H1 (cell line): ENCODE data around the gene ANAPC2. TPM values are rescaled to one million over a fixed set of nuclear protein-coding genes. Genes with fewer than 3 reads are reported as not detected.

ENCODE experiments used
- CTCF ChIA-PET: fragments of 300-600 bp; sonication (Branson Sonifier 250); formaldehyde crosslinking; loops from one replicate; lab custom pipeline; 2021; ENCODE audit not compliant: partially characterized antibody; lab: Charles Lee
- POLR2A ChIA-PET: fragments of 300-600 bp; sonication (Branson Sonifier 250); formaldehyde crosslinking; loops from one replicate; lab custom pipeline; 2021; ENCODE audit warnings: inconsistent platforms; ENCODE audit not compliant: partially characterized antibody; lab: Charles Lee
- DNase-seq, 2 experiments: peaks; one replicate each; pipeline versions ENCODE4 v3.0.0 to v3.0.0-alpha.2; 2010 to 2022; ENCODE audit warnings: low spot score in 2 of 2, low read depth in 1 of 2, mixed read lengths in 1 of 2
- FAIRE-seq: peaks from 2 replicates; lab custom pipeline; 2011; peaks lifted over from hg19 to GRCh38; lab: Jason Lieb, UNC
- H2AFZ ChIP-seq: 2 replicates; pipeline ENCODE4 v1.8.1; 2012; ENCODE audit warnings: low read length, inconsistent platforms
- H2AK5ac ChIP-seq: 2 replicates; pipeline ENCODE4 v1.6.1; 2013; ENCODE audit warnings: low read depth, low read length
- H2BK120ac ChIP-seq: replicated peaks from 2 replicates; pipeline ENCODE3; 2013; ENCODE audit warnings: low read depth, low read length, inconsistent platforms
- H2BK12ac ChIP-seq: 2 replicates; pipeline ENCODE4 v1.6.1; 2013; ENCODE audit warnings: low read depth, low read length
- H2BK15ac ChIP-seq: 2 replicates; pipeline ENCODE4 v1.6.1; 2013; ENCODE audit warnings: low read length
- H2BK20ac ChIP-seq: 2 replicates; pipeline ENCODE4 v1.6.1; 2013; ENCODE audit warnings: low read length
- H2BK5ac ChIP-seq: 2 replicates; pipeline ENCODE4 v1.6.1; 2013; ENCODE audit warnings: low read depth, low read length
- H3K14ac ChIP-seq: 2 replicates; pipeline ENCODE4 v1.6.1; 2013; ENCODE audit warnings: inconsistent platforms; ENCODE audit not compliant: insufficient read length
- H3K18ac ChIP-seq: 2 replicates; pipeline ENCODE4 v1.6.1; 2013; ENCODE audit warnings: low read length; ENCODE audit errors: extremely low read depth
- H3K23ac ChIP-seq: 2 replicates; pipeline ENCODE4 v1.6.1; 2013; ENCODE audit warnings: inconsistent platforms; ENCODE audit not compliant: insufficient read length
- H3K23me2 ChIP-seq: 2 replicates; pipeline ENCODE4 v1.6.1; 2013; ENCODE audit warnings: low read depth, low read length
- H3K27ac ChIP-seq: 2 replicates; pipeline ENCODE4 v1.6.1; 2011; ENCODE audit warnings: low read depth, low read length, inconsistent platforms
- H3K27me3 ChIP-seq, 4 experiments: replicated peaks in 1 of 4; 1 replicate in 1 of 4; 2 replicates in 3 of 4; pipeline versions ENCODE4 v1.6.1 to v1.8.1; 2011 to 2013; ENCODE audit warnings: low read length in 3 of 4, mild to moderate bottlenecking in 3 of 4, inconsistent platforms in 2 of 4, mixed read lengths in 2 of 4, moderate library complexity in 1 of 4; ENCODE audit not compliant: control insufficient read depth in 3 of 4, insufficient read depth in 3 of 4; ENCODE audit errors: extremely low read depth in 1 of 4
- H3K36me3 ChIP-seq, 4 experiments: 2 replicates each; pipeline versions ENCODE4 v1.6.1 to v1.8.1; 2011 to 2013; ENCODE audit warnings: mild to moderate bottlenecking in 4 of 4, low read length in 3 of 4, moderate library complexity in 2 of 4, control low read depth in 1 of 4, inconsistent platforms in 1 of 4; ENCODE audit not compliant: insufficient read depth in 4 of 4, control insufficient read depth in 2 of 4
- H3K4ac ChIP-seq: replicated peaks from 2 replicates; pipeline ENCODE3; 2013; ENCODE audit warnings: low read length, low read depth, mixed read lengths, inconsistent platforms; ENCODE audit not compliant: insufficient read length
- H3K4me1 ChIP-seq, 4 experiments: replicated peaks in 1 of 4; 1 replicate in 1 of 4; 2 replicates in 3 of 4; pipeline versions ENCODE4 v1.6.1 to v1.8.1; 2011 to 2013; ENCODE audit warnings: low read length in 3 of 4, inconsistent platforms in 2 of 4, mixed read lengths in 1 of 4; ENCODE audit not compliant: insufficient read depth in 4 of 4, control insufficient read depth in 3 of 4
- H3K4me2 ChIP-seq, 2 experiments: 2 replicates each; pipeline versions ENCODE4 v1.6.1 to v1.8.1; 2011 to 2013; ENCODE audit warnings: low read depth in 2 of 2, low read length in 2 of 2, control low read depth in 1 of 2, inconsistent platforms in 1 of 2, mild to moderate bottlenecking in 1 of 2; ENCODE audit not compliant: insufficient read depth in 1 of 2
- H3K4me3 ChIP-seq, 4 experiments: fragments of 200-600, 300-600 bp in 1 of 4; sonication (generic), shearing (Covaris generic), sonication (Bioruptor Twin) in 1 of 4; 2 replicates each; pipeline versions ENCODE4 v1.5.1 to v1.8.1; 2011 to 2016; ENCODE audit warnings: low read length in 4 of 4, low read depth in 3 of 4, control low read depth in 2 of 4, inconsistent platforms in 2 of 4, mild to moderate bottlenecking in 2 of 4, mixed read lengths in 1 of 4, moderate library complexity in 1 of 4; ENCODE audit not compliant: insufficient read depth in 2 of 4; ENCODE audit errors: extremely low read depth in 1 of 4
- H3K56ac ChIP-seq: replicated peaks from 2 replicates; pipeline ENCODE3; 2013; ENCODE audit warnings: low read depth, mild to moderate bottlenecking, mixed read lengths, low read length, inconsistent platforms; ENCODE audit not compliant: insufficient read length
- H3K79me1 ChIP-seq: 2 replicates; pipeline ENCODE4 v1.6.1; 2013; ENCODE audit warnings: low read depth, low read length, control low read depth
- H3K79me2 ChIP-seq, 2 experiments: 2 replicates each; pipeline versions ENCODE4 v1.6.1 to v1.8.1; 2012 to 2013; ENCODE audit warnings: low read length in 2 of 2, mild to moderate bottlenecking in 2 of 2, inconsistent platforms in 1 of 2; ENCODE audit not compliant: insufficient read depth in 2 of 2, control insufficient read depth in 1 of 2
- H3K9ac ChIP-seq, 4 experiments: replicated peaks in 1 of 4; 1 replicate in 1 of 4; 2 replicates in 3 of 4; pipeline versions ENCODE4 v1.6.1 to v1.8.1; 2011 to 2013; ENCODE audit warnings: low read depth in 3 of 4, low read length in 3 of 4, control low read depth in 2 of 4, mild to moderate bottlenecking in 2 of 4, moderate library complexity in 2 of 4, inconsistent platforms in 1 of 4; ENCODE audit errors: extremely low read depth in 1 of 4
- H3K9me3 ChIP-seq, 2 experiments: 2 replicates each; pipeline versions ENCODE4 v1.6.1 to v1.8.1; 2012 to 2013; ENCODE audit warnings: mild to moderate bottlenecking in 2 of 2, moderate library complexity in 2 of 2, control low read depth in 1 of 2, inconsistent platforms in 1 of 2, low read depth in 1 of 2, low read length in 1 of 2, mixed read lengths in 1 of 2; ENCODE audit not compliant: insufficient read depth in 2 of 2
- H4K20me1 ChIP-seq, 2 experiments: replicated peaks in 1 of 2; 2 replicates each; pipeline versions ENCODE3 to v1.8.1; 2011 to 2013; ENCODE audit warnings: inconsistent platforms in 2 of 2, low read length in 2 of 2, mild to moderate bottlenecking in 1 of 2; ENCODE audit not compliant: insufficient read depth in 2 of 2, control insufficient read depth in 1 of 2
- H4K5ac ChIP-seq: 2 replicates; pipeline ENCODE4 v1.6.1; 2013; ENCODE audit warnings: low read length, low read depth, mixed read lengths, inconsistent platforms; ENCODE audit not compliant: insufficient read length
- H4K8ac ChIP-seq: 2 replicates; pipeline ENCODE4 v1.8.0; 2013; ENCODE audit warnings: mild to moderate bottlenecking, moderate library complexity, low read length, inconsistent platforms; ENCODE audit not compliant: insufficient read depth; ENCODE audit errors: extremely low read depth
- H4K91ac ChIP-seq: replicated peaks from 2 replicates; pipeline ENCODE3; 2013; ENCODE audit warnings: low read length, mixed read lengths, inconsistent platforms; ENCODE audit not compliant: insufficient read length
- CTBP2 ChIP-seq: IDR thresholded peaks from 2 replicates; pipeline ENCODE4 v1.7.0; 2011; ENCODE audit warnings: borderline replicate concordance, mild to moderate bottlenecking, moderate library complexity, mixed read lengths, low read length; ENCODE audit not compliant: insufficient read depth, insufficient read length
- EZH2 ChIP-seq: fragments of 200-600 bp; sonication (generic); IDR thresholded peaks from 2 replicates; pipeline ENCODE4 v1.7.1; 2012; ENCODE audit warnings: low read depth, mild to moderate bottlenecking, moderate library complexity, low read length, inconsistent platforms; ENCODE audit not compliant: severe bottlenecking
- KDM1A ChIP-seq: fragments of 200-600, 300-600 bp; sonication (generic); IDR thresholded peaks from 2 replicates; pipeline ENCODE4 v1.7.1; 2016; ENCODE audit warnings: mild to moderate bottlenecking, low read length, borderline replicate concordance
- KDM4A ChIP-seq: IDR thresholded peaks from one replicate; pipeline ENCODE4 v1.7.1; 2012; ENCODE audit warnings: low read depth, mild to moderate bottlenecking, moderate library complexity, low read length, inconsistent platforms; ENCODE audit not compliant: severe bottlenecking
- NRF1 ChIP-seq: IDR thresholded peaks from 2 replicates; pipeline ENCODE4 v1.6.1; 2011; ENCODE audit warnings: mild to moderate bottlenecking, low read depth, low read length, improper control_type of control experiment
- SUZ12 ChIP-seq: fragments of 200-600 bp; sonication (generic); IDR thresholded peaks from 2 replicates; pipeline ENCODE4 v1.6.1; 2012; ENCODE audit warnings: mild to moderate bottlenecking, inconsistent platforms, low read length, moderate library complexity, mixed read lengths
- WGBS, 2 experiments: shearing (Covaris generic) in 1 of 2; methylation state at CpG; one replicate each; pipeline versions ENCODE4 v1.1.6 to v1.1.7; 2013 to 2015; ENCODE audit warnings: low lambda C conversion rate in 2 of 2, mixed read lengths in 2 of 2, inconsistent platforms in 1 of 2, low coverage in 1 of 2, missing lambda C conversion rate in 1 of 2; ENCODE audit not compliant: insufficient replicate concordance in 2 of 2, insufficient coverage in 1 of 2, insufficient read length in 1 of 2; ENCODE audit errors: extremely low coverage in 1 of 2, missing lambda C conversion rate in 1 of 2; 5-methylcytosine and 5-hydroxymethylcytosine counted together
- polyA plus RNA-seq, 7 experiments: library from polyadenylated mRNA; depleted of rRNA in 3 of 7; stranded (reverse) in 5 of 7; unstranded in 2 of 7; fragments of >200 nt in 5 of 7; fragments of 200-250 nt in 2 of 7; gene quantifications; 1 replicate in 5 of 7; 2 replicates in 1 of 7; 4 replicates in 1 of 7; pipeline versions ENCODE4 v1.2.1 to v1.2.3, GENCODE V29; 2011 to 2013; ENCODE audit warnings: missing spikeins in 2 of 7, mixed read lengths in 2 of 7
- total RNA-seq: library from RNA; stranded (reverse); fragmentation: NEBNext Ultra II Directional; extraction: Animal tissue kit (Norgen Biotek cat#: 25700); gene quantifications from 2 replicates; pipeline ENCODE4 v1.2.1, GENCODE V29; 2021
- TF ChIP-seq, protein P1 (sequence below), 3 experiments: IDR thresholded peaks; 1 replicate in 2 of 3; 2 replicates in 1 of 3; pipeline versions ENCODE4 v1.5.1 to v1.6.1; 2011; ENCODE audit warnings: low read length in 3 of 3, mild to moderate bottlenecking in 3 of 3, inconsistent platforms in 2 of 3, low read depth in 1 of 3, moderate library complexity in 1 of 3; ENCODE audit not compliant: insufficient read depth in 1 of 3; ENCODE audit errors: control extremely low read depth in 1 of 3

Gene ANAPC2
- total and polyA plus RNA-seq, 2 of the 8 experiments (the other 6 are each of a cell fraction or from before 2014, with no cell fraction given) = 30.2 to 37.7 TPM

DNA sequence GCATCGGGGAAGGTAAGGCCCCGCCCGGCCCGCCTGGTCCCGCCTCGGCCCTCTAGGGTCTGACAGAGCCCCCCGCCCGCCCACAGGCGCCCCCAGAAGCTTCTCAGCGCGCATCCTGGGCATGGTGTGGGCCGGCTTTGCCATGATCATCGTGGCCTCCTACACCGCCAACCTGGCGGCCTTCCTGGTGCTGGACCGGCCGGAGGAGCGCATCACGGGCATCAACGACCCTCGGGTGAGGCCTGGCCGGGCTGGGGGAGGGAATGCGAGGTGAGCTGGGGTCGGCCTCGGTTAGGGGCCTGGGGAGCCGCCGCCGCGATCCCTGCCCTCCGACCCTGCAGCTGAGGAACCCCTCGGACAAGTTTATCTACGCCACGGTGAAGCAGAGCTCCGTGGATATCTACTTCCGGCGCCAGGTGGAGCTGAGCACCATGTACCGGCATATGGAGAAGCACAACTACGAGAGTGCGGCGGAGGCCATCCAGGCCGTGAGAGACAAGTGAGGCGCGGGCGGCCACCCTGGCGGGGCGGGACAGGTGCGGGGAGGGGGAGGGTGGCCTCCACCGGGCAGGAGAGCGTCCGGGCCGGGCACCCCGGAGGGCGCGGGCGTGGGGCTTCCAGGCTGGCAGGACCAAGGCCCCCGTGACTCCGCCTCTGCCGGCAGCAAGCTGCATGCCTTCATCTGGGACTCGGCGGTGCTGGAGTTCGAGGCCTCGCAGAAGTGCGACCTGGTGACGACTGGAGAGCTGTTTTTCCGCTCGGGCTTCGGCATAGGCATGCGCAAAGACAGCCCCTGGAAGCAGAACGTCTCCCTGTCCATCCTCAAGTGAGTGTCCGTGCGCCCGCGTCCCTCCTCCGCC, 25.6 kb downstream of the ANAPC2 start:
- ChIA-PET POLR2A (interaction anchor here (0.6 to 2.9 kb wide), 10 partner anchors 12 to 108 kb away, joined by 3 to 15 read pairs (median 4); partner anchors contain the start of genes NDOR1, SSNA1, TMEM203 and TUBB4B), CTCF (interaction anchor here (0.7 to 4.0 kb wide), 14 partner anchors 11 to 391 kb away, joined by 3 to 16 read pairs (median 4); partner anchors contain the start of gene CYSRT1)
- Histone ChIP-seq H3K56ac (no peak overlapping the region), H3K4me1 (peaks cover 0 to 12% (median 6%) of the 10 kb centered on the region in 4 experiments; a peak in 6 of 7 replicates), H4K8ac (no peak overlapping the region), H3K4me2 (peak overlapping the region; percentile 84 to 90), H3K18ac (no peak overlapping the region), H3K27ac (no peak overlapping the region), H3K79me2 (no peaks in the 10 kb centered on the region), H2BK20ac (no peak overlapping the region), H4K5ac (no peak overlapping the region), H3K4ac (no peak overlapping the region), H3K9ac (no peak overlapping the region), H3K23ac (no peak overlapping the region), H3K23me2 (peaks cover 5% of the 10 kb centered on the region; the same call in 1 of the 2 replicates), H2BK12ac (no peak overlapping the region), H4K91ac (no peak overlapping the region), H3K27me3 (peaks cover 54 to 98% (median 90%) of the 10 kb centered on the region in 4 experiments), H3K9me3 (no peaks in the 10 kb centered on the region), H3K14ac (no peak overlapping the region), H2BK120ac (no peak overlapping the region), H2AK5ac (no peak overlapping the region), H2BK5ac (no peak overlapping the region), H2BK15ac (no peak overlapping the region), H3K36me3 (no peaks in the 10 kb centered on the region), H3K4me3 (peak overlapping the region; percentile 32 to 61 (median 34)), H2AFZ (no peak overlapping the region; the same call in 1 of the 2 replicates), H3K79me1 (no peaks in the 10 kb centered on the region; the same call in 1 of the 2 replicates), H4K20me1 (peaks cover 0 to 14% of the 10 kb centered on the region in 2 experiments)
- peak in 1 of 2 experiments; percentile 70 for DNase-seq
- 7% methylated on average over 33 of the region's 74 CpGs; no CpG with 5 or more reads in 1 of the 2 experiments for WGBS, 2 experiments
- no peak for FAIRE-seq
- TF ChIP-seq KDM1A = no peak
- peak; percentile 81 for TF ChIP-seq EZH2
- TF ChIP-seq NRF1 = peak; percentile 59
- peak; percentile 72 for TF ChIP-seq SUZ12
- TF ChIP-seq, protein P1, sequence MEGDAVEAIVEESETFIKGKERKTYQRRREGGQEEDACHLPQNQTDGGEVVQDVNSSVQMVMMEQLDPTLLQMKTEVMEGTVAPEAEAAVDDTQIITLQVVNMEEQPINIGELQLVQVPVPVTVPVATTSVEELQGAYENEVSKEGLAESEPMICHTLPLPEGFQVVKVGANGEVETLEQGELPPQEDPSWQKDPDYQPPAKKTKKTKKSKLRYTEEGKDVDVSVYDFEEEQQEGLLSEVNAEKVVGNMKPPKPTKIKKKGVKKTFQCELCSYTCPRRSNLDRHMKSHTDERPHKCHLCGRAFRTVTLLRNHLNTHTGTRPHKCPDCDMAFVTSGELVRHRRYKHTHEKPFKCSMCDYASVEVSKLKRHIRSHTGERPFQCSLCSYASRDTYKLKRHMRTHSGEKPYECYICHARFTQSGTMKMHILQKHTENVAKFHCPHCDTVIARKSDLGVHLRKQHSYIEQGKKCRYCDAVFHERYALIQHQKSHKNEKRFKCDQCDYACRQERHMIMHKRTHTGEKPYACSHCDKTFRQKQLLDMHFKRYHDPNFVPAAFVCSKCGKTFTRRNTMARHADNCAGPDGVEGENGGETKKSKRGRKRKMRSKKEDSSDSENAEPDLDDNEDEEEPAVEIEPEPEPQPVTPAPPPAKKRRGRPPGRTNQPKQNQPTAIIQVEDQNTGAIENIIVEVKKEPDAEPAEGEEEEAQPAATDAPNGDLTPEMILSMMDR (IDR thresholded peaks at IDR 0.05; ENCODE audit: control extremely low read depth in 1 of 3, insufficient read depth in 1 of 3, low read depth in 1 of 3, low read length in 3 of 3) = peak in 1 of 3 experiments; percentile 3; a peak in 1 of 4 replicates
- TF ChIP-seq KDM4A = peak; percentile 61
- no peak for TF ChIP-seq CTBP2
